CD14-positive monocyte (primary cell): ENCODE measurements around the gene SOD3. TPM values are rescaled to one million over a fixed set of nuclear protein-coding genes. Genes with fewer than 3 reads are reported as not detected.

Experiments used
- DNase-seq, 3 donors: peaks; one replicate each; pipeline ENCODE4 v3.0.0-alpha.2; 2011 to 2022
- H2AFZ ChIP-seq: 2 replicates; pipeline ENCODE4 v1.6.0; 2012; ENCODE audit warnings: mild to moderate bottlenecking, low read depth, low read length, inconsistent platforms; ENCODE audit not compliant: insufficient read depth, poor library complexity, severe bottlenecking
- H3K27ac ChIP-seq, 2 donors: 1 replicate in 1 of 2; 2 replicates in 1 of 2; pipeline ENCODE4 v1.5.1; 2012 to 2013; ENCODE audit warnings: low read length in 2 of 2, control low read depth in 1 of 2, inconsistent platforms in 1 of 2, low read depth in 1 of 2, mild to moderate bottlenecking in 1 of 2
- H3K27me3 ChIP-seq, 2 donors: one replicate each; pipeline versions ENCODE4 v1.6.0 to v1.6.1; 2011 to 2013; ENCODE audit warnings: low read length in 2 of 2; ENCODE audit not compliant: control insufficient read depth in 2 of 2, insufficient read depth in 2 of 2
- H3K36me3 ChIP-seq, 2 donors: replicated peaks in 1 of 2; 1 replicate in 1 of 2; 2 replicates in 1 of 2; pipeline versions ENCODE4 v1.5.1 to v1.6.1; 2012 to 2013; ENCODE audit warnings: low read length in 2 of 2, control low read depth in 1 of 2, inconsistent platforms in 1 of 2, mild to moderate bottlenecking in 1 of 2; ENCODE audit not compliant: insufficient read depth in 2 of 2, control insufficient read depth in 1 of 2
- H3K4me1 ChIP-seq, 2 donors: 1 replicate in 1 of 2; 2 replicates in 1 of 2; pipeline versions ENCODE4 v1.5.1 to v1.6.1; 2012 to 2013; ENCODE audit warnings: low read length in 2 of 2, control low read depth in 1 of 2, inconsistent platforms in 1 of 2, mild to moderate bottlenecking in 1 of 2, moderate library complexity in 1 of 2; ENCODE audit not compliant: insufficient read depth in 2 of 2, control insufficient read depth in 1 of 2
- H3K4me2 ChIP-seq: replicated peaks from 2 replicates; pipeline ENCODE3; 2012; ENCODE audit warnings: low read length, moderate library complexity, mild to moderate bottlenecking; ENCODE audit not compliant: poor library complexity, severe bottlenecking; ENCODE audit errors: extremely low read depth
- H3K4me3 ChIP-seq, 3 experiments: fragments of 200-600 bp in 1 of 3; sonication (generic) in 1 of 3; replicated peaks in 1 of 3; 1 replicate in 2 of 3; 2 replicates in 1 of 3; pipeline ENCODE4 v1.5.1; 2011 to 2013; ENCODE audit warnings: low read length in 3 of 3, mild to moderate bottlenecking in 3 of 3, control low read depth in 2 of 3, low read depth in 2 of 3, inconsistent platforms in 1 of 3, moderate library complexity in 1 of 3
- H3K79me2 ChIP-seq: 2 replicates; pipeline ENCODE4 v1.6.0; 2012; ENCODE audit warnings: mild to moderate bottlenecking, control low read depth, inconsistent platforms, low read length, moderate library complexity; ENCODE audit not compliant: insufficient read depth
- H3K9ac ChIP-seq: 2 replicates; pipeline ENCODE4 v1.6.0; 2017; ENCODE audit warnings: low read length, mild to moderate bottlenecking; ENCODE audit not compliant: insufficient read depth, poor library complexity, severe bottlenecking
- H3K9me3 ChIP-seq, 2 donors: replicated peaks in 1 of 2; 1 replicate in 1 of 2; 2 replicates in 1 of 2; pipeline versions ENCODE4 v1.5.1 to v1.6.1; 2012 to 2013; ENCODE audit warnings: low read length in 2 of 2, control low read depth in 1 of 2; ENCODE audit not compliant: control insufficient read depth in 1 of 2, insufficient read depth in 1 of 2
- H4K20me1 ChIP-seq: 2 replicates; pipeline ENCODE4 v1.6.0; 2012; ENCODE audit warnings: mild to moderate bottlenecking, low read length, control low read depth, moderate library complexity; ENCODE audit not compliant: insufficient read depth
- H3K27ac Mint-ChIP-seq, 7 donors: one replicate each; pipeline ENCODE4 v1.8.0; 2020; ENCODE audit warnings: mild to moderate bottlenecking in 7 of 7, mixed read lengths in 7 of 7, moderate library complexity in 6 of 7, inconsistent platforms in 2 of 7
- H3K27me3 Mint-ChIP-seq, 3 donors: one replicate each; pipeline ENCODE4 v1.8.0; 2021 to 2022; ENCODE audit warnings: low read depth in 3 of 3, mild to moderate bottlenecking in 3 of 3, mixed read lengths in 3 of 3, moderate library complexity in 3 of 3, inconsistent platforms in 1 of 3
- H3K36me3 Mint-ChIP-seq, 2 donors: one replicate each; pipeline ENCODE4 v1.8.0; 2020; ENCODE audit warnings: mixed read lengths in 2 of 2, inconsistent platforms in 1 of 2, mild to moderate bottlenecking in 1 of 2
- H3K4me1 Mint-ChIP-seq: one replicate; pipeline ENCODE4 v1.8.0; 2020; ENCODE audit warnings: mild to moderate bottlenecking, mixed read lengths
- H3K4me3 Mint-ChIP-seq, 2 donors: one replicate each; pipeline ENCODE4 v1.8.0; 2020; ENCODE audit warnings: mild to moderate bottlenecking in 2 of 2, mixed read lengths in 2 of 2, moderate library complexity in 1 of 2
- H3K9me3 Mint-ChIP-seq, 7 donors: one replicate each; pipeline ENCODE4 v1.8.0; 2020 to 2022; ENCODE audit warnings: mixed read lengths in 7 of 7, mild to moderate bottlenecking in 6 of 7, moderate library complexity in 6 of 7, inconsistent platforms in 2 of 7
- CTCF ChIP-seq: fragments of 200-600 bp; IDR thresholded peaks from one replicate; pipeline ENCODE4 v1.8.0; 2022; ENCODE audit warnings: antibody characterized with exemption, mild to moderate bottlenecking
- WGBS: methylation state at CpG from one replicate; pipeline ENCODE4 v1.1.5; 2013; ENCODE audit warnings: missing lambda C conversion rate; ENCODE audit not compliant: insufficient coverage; 5-methylcytosine and 5-hydroxymethylcytosine counted together
- intact Hi-C, 2 donors: fragments of 100-400 bp; cut with micrococcal nuclease; formaldehyde crosslinking; loops; one replicate each; pipeline versions ENCODE4 v1.15.0 to v1.15.1; 2023
- polyA plus RNA-seq, 3 donors: library from polyadenylated mRNA; depleted of rRNA in 1 of 3; unstranded in 2 of 3; stranded (reverse) in 1 of 3; fragments of 300-500 nt in 2 of 3; fragments of >200 nt in 1 of 3; fragmentation: Illumina TruSeq in 2 of 3; gene quantifications; 1 replicate in 2 of 3; 2 replicates in 1 of 3; pipeline ENCODE4 v1.2.3, GENCODE V29; 2012 to 2021

Gene SOD3
- polyA plus RNA-seq, 3 donors, result not detected

DNA sequence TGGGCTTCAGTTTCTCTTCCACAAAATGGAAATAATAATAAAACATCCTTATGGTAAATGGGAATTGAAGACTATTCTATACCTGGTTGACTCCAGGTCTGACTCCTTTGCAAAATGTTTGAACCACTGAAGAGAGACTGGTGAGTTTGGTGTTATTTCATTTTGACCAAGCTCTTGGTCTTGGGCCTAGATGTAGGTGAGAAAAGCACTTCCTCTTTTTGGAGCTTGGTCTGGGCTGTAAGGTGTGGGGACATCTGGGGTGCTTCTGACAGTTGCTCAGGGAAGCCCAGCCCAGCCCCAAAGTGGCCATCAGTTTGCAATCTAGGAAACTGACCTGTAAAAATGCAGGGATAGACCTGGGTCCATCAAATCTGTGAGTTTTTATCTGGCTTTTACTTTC is 26.8 kb upstream of the SOD3 start:
- Histone ChIP-seq H3K4me3 (no peak overlapping the region), H3K27me3 (no peaks in the 10 kb centered on the region), H3K9me3 (no peaks in the 10 kb centered on the region), H3K27ac (no peak overlapping the region), H3K36me3 (no peaks in the 10 kb centered on the region), H4K20me1 (no peaks in the 10 kb centered on the region), H3K79me2 (no peaks in the 10 kb centered on the region), H2AFZ (no peak overlapping the region), H3K4me1 (peaks cover 3 to 7% of the 10 kb centered on the region in 2 donors), H3K9ac (no peak overlapping the region), H3K4me2 (no peak overlapping the region)
- no peak for TF ChIP-seq CTCF
- intact Hi-C loops, result no loop called here
- H3K27me3 Mint-ChIP-seq, result peaks cover 1 to 3% (median 2%) of the 10 kb centered on the region in 3 donors
- H3K4me3 Mint-ChIP-seq, result no peak overlapping the region
- peaks cover 9% of the 10 kb centered on the region for H3K4me1 Mint-ChIP-seq
- H3K27ac Mint-ChIP-seq, result no peak overlapping the region
- H3K36me3 Mint-ChIP-seq, result no peaks in the 10 kb centered on the region
- H3K9me3 Mint-ChIP-seq, result peaks cover 0 to 5% (median 1%) of the 10 kb centered on the region in 7 donors
- no peak for DNase-seq

GRCh38 chr4:24769571-24769970 is 25.8 kb upstream of the SOD3 start:
- H3K4me2 ChIP-seq, result no peak overlapping the region
- no peaks in the 10 kb centered on the region for H4K20me1 ChIP-seq
- Mint-ChIP-seq H3K4me3 (no peak overlapping the region), H3K9me3 (peaks cover 0 to 6% (median 0%) of the 10 kb centered on the region in 7 donors), H3K27me3 (peaks cover 2 to 3% (median 2%) of the 10 kb centered on the region in 3 donors), H3K27ac (no peak overlapping the region), H3K36me3 (no peaks in the 10 kb centered on the region), H3K4me1 (peaks cover 9% of the 10 kb centered on the region)
- no peak for TF ChIP-seq CTCF
- intact Hi-C loops, result no loop called here
- no peak overlapping the region for H3K4me3 ChIP-seq
- no peak overlapping the region for H3K9ac ChIP-seq
- H3K36me3 ChIP-seq, result no peaks in the 10 kb centered on the region
- no peaks in the 10 kb centered on the region for H3K79me2 ChIP-seq
- DNase-seq, result no peak
- H3K9me3 ChIP-seq, result no peaks in the 10 kb centered on the region
- 83% methylated on average over 1 of the region's 2 CpGs for WGBS
- no peaks in the 10 kb centered on the region for H3K27me3 ChIP-seq
- no peak overlapping the region for H2AFZ ChIP-seq
- H3K27ac ChIP-seq, result no peak overlapping the region
- peaks cover 3 to 7% of the 10 kb centered on the region in 2 donors for H3K4me1 ChIP-seq
